ENCODE data around the gene FRMD8. TPM values are rescaled to one million over a fixed set of nuclear protein-coding genes. Genes with fewer than 3 reads are reported as not detected.
A peak's percentile ranks its signal among the peaks of the same experiment; 100 is the strongest.

Gene FRMD8
- total RNA-seq, 1 donor from 2014 or later = 40.5 TPM

GRCh38 chr11:65434667-65435410 lies 48.4 kb downstream of the FRMD8 start:
- H3K4me3 Mint-ChIP-seq = no peak overlapping the region
- DNase-seq (ENCODE audit: low spot score) = no peak
- intact Hi-C loops (cut with micrococcal nuclease) = no loop called here
- peaks cover 55% of the 10 kb centered on the region for H3K36me3 Mint-ChIP-seq (ENCODE audit: low read depth)
- peaks cover 89% of the 10 kb centered on the region for H3K4me1 Mint-ChIP-seq (ENCODE audit: low read depth)
- H3K27ac Mint-ChIP-seq = peak overlapping the region; percentile 73
- no peaks in the 10 kb centered on the region for H3K27me3 Mint-ChIP-seq (ENCODE audit: insufficient read depth)
- no peaks in the 10 kb centered on the region for H3K9me3 Mint-ChIP-seq

- peaks cover 89% of the 10 kb centered on the region for H3K4me1 Mint-ChIP-seq (ENCODE audit: low read depth)
- intact Hi-C loops (cut with micrococcal nuclease) = no loop called here
- DNase-seq (ENCODE audit: low spot score) = no peak
Observed at GRCh38 chr11:65435411-65435931, 49.0 kb downstream of the FRMD8 start.

GRCh38 chr11:65435981-65436411 lies 49.6 kb downstream of the FRMD8 start:
- H3K36me3 Mint-ChIP-seq (ENCODE audit: low read depth) = peaks cover 55% of the 10 kb centered on the region
- H3K27ac Mint-ChIP-seq = peak overlapping the region; percentile 73

More at GRCh38 chr11:65435411-65435931, 49.0 kb downstream of the FRMD8 start:
- Mint-ChIP-seq H3K4me3 (no peak overlapping the region), H3K9me3 (no peaks in the 10 kb centered on the region), H3K27me3 (ENCODE audit: insufficient read depth) (no peaks in the 10 kb centered on the region), H3K36me3 (ENCODE audit: low read depth) (peaks cover 53% of the 10 kb centered on the region), H3K27ac (peak overlapping the region; percentile 73)

GRCh38 chr11:65436412-65437032 lies 50.1 kb downstream of the FRMD8 start:
- Mint-ChIP-seq H3K27me3 (ENCODE audit: insufficient read depth) (no peaks in the 10 kb centered on the region), H3K4me1 (ENCODE audit: low read depth) (peaks cover 86% of the 10 kb centered on the region), H3K4me3 (no peak overlapping the region), H3K9me3 (no peaks in the 10 kb centered on the region), H3K27ac (peak overlapping the region; percentile 73), H3K36me3 (ENCODE audit: low read depth) (peaks cover 56% of the 10 kb centered on the region)
- intact Hi-C loops (cut with micrococcal nuclease) = no loop called here
- no peak for DNase-seq (ENCODE audit: low spot score)

More at GRCh38 chr11:65435981-65436411, 49.6 kb downstream of the FRMD8 start:
- intact Hi-C loops (cut with micrococcal nuclease) = no loop called here
- DNase-seq (ENCODE audit: low spot score) = no peak
- peaks cover 89% of the 10 kb centered on the region for H3K4me1 Mint-ChIP-seq (ENCODE audit: low read depth)
- H3K9me3 Mint-ChIP-seq = no peaks in the 10 kb centered on the region
- H3K4me3 Mint-ChIP-seq = no peak overlapping the region
- no peaks in the 10 kb centered on the region for H3K27me3 Mint-ChIP-seq (ENCODE audit: insufficient read depth)

GRCh38 chr11:65437436-65438227 lies 51.2 kb downstream of the FRMD8 start:
- Mint-ChIP-seq H3K27ac (peak overlapping the region; percentile 45), H3K9me3 (no peaks in the 10 kb centered on the region), H3K36me3 (ENCODE audit: low read depth) (peaks cover 56% of the 10 kb centered on the region), H3K4me1 (ENCODE audit: low read depth) (peaks cover 78% of the 10 kb centered on the region), H3K27me3 (ENCODE audit: insufficient read depth) (no peaks in the 10 kb centered on the region), H3K4me3 (no peak overlapping the region)
- DNase-seq (ENCODE audit: low spot score) = no peak
- intact Hi-C loops (cut with micrococcal nuclease) = no loop called here

GRCh38 chr11:65438257-65439151 lies 52.1 kb downstream of the FRMD8 start:
- H3K36me3 Mint-ChIP-seq (ENCODE audit: low read depth) = peaks cover 57% of the 10 kb centered on the region
- no peak for DNase-seq (ENCODE audit: low spot score)
- intact Hi-C loops (cut with micrococcal nuclease) = loop anchor here (1.0 kb wide), 2 partner anchors 7 to 34 kb away; no protein-coding TSS in a partner anchor
- H3K27me3 Mint-ChIP-seq (ENCODE audit: insufficient read depth) = peaks cover 2% of the 10 kb centered on the region
- no peaks in the 10 kb centered on the region for H3K9me3 Mint-ChIP-seq
- peak overlapping the region; percentile 65 for H3K27ac Mint-ChIP-seq
- no peak overlapping the region for H3K4me3 Mint-ChIP-seq
- peaks cover 78% of the 10 kb centered on the region for H3K4me1 Mint-ChIP-seq (ENCODE audit: low read depth)

GRCh38 chr11:65439331-65440181 lies 53.1 kb downstream of the FRMD8 start:
- intact Hi-C loops (cut with micrococcal nuclease) = loop anchor here (1.0 to 2.0 kb wide), 4 partner anchors 8 to 33 kb away; no protein-coding TSS in a partner anchor
- peaks cover 2% of the 10 kb centered on the region for H3K27me3 Mint-ChIP-seq (ENCODE audit: insufficient read depth)
- no peak for DNase-seq (ENCODE audit: low spot score)
- peak overlapping the region; percentile 82 for H3K27ac Mint-ChIP-seq
- no peaks in the 10 kb centered on the region for H3K9me3 Mint-ChIP-seq
- H3K36me3 Mint-ChIP-seq (ENCODE audit: low read depth) = peaks cover 54% of the 10 kb centered on the region
- H3K4me1 Mint-ChIP-seq (ENCODE audit: low read depth) = peaks cover 76% of the 10 kb centered on the region
- H3K4me3 Mint-ChIP-seq = no peak overlapping the region

- H3K4me1 Mint-ChIP-seq (ENCODE audit: low read depth) = peaks cover 62% of the 10 kb centered on the region
- intact Hi-C loops (cut with micrococcal nuclease) = loop anchor here (1.0 to 2.0 kb wide), 2 partner anchors 14 kb away; no protein-coding TSS in a partner anchor
- H3K36me3 Mint-ChIP-seq (ENCODE audit: low read depth) = peaks cover 45% of the 10 kb centered on the region
- peak overlapping the region; percentile 91 for H3K27ac Mint-ChIP-seq
- no peak for DNase-seq (ENCODE audit: low spot score)
- no peaks in the 10 kb centered on the region for H3K9me3 Mint-ChIP-seq
- peak overlapping the region; percentile 22 for H3K4me3 Mint-ChIP-seq
- peaks cover 2% of the 10 kb centered on the region for H3K27me3 Mint-ChIP-seq (ENCODE audit: insufficient read depth)
Observed at GRCh38 chr11:65440831-65441499, 54.5 kb downstream of the FRMD8 start.

- H3K27ac Mint-ChIP-seq = peak overlapping the region; percentile 87
- intact Hi-C loops (cut with micrococcal nuclease) = no loop called here
- H3K9me3 Mint-ChIP-seq = no peaks in the 10 kb centered on the region
- no peak for DNase-seq (ENCODE audit: low spot score)
- no peak overlapping the region for H3K4me3 Mint-ChIP-seq
- H3K4me1 Mint-ChIP-seq (ENCODE audit: low read depth) = peaks cover 46% of the 10 kb centered on the region
- H3K27me3 Mint-ChIP-seq (ENCODE audit: insufficient read depth) = peaks cover 2% of the 10 kb centered on the region
- H3K36me3 Mint-ChIP-seq (ENCODE audit: low read depth) = peaks cover 34% of the 10 kb centered on the region
Observed at GRCh38 chr11:65442842-65443331, 56.5 kb downstream of the FRMD8 start.

- no peak for DNase-seq (ENCODE audit: low spot score)
- Mint-ChIP-seq H3K9me3 (no peaks in the 10 kb centered on the region), H3K36me3 (ENCODE audit: low read depth) (peaks cover 25% of the 10 kb centered on the region), H3K27me3 (ENCODE audit: insufficient read depth) (peaks cover 2% of the 10 kb centered on the region), H3K4me3 (no peak overlapping the region), H3K27ac (peak overlapping the region; percentile 65), H3K4me1 (ENCODE audit: low read depth) (peaks cover 33% of the 10 kb centered on the region)
- intact Hi-C loops (cut with micrococcal nuclease) = no loop called here
Observed at GRCh38 chr11:65444314-65445051, 58.0 kb downstream of the FRMD8 start.
